GM06990 (cell line): ENCODE results near the gene RASL11B.

Experiments used
- DNase-seq: peaks from one replicate; pipeline ENCODE4 v3.0.0-alpha.2; 2011; ENCODE audit not compliant: insufficient read length; ENCODE audit errors: extremely low read depth
- H3K27me3 ChIP-seq: replicated peaks from 2 replicates; pipeline ENCODE4 v1.6.0; 2011; ENCODE audit warnings: low read length; ENCODE audit not compliant: control insufficient read depth, insufficient read depth
- H3K36me3 ChIP-seq: 2 replicates; pipeline ENCODE4 v1.5.1; 2011; ENCODE audit warnings: low read length; ENCODE audit not compliant: control insufficient read depth, insufficient read depth
- H3K4me3 ChIP-seq: replicated peaks from 2 replicates; pipeline ENCODE4 v1.5.1; 2011; ENCODE audit warnings: low read depth, mild to moderate bottlenecking, control low read depth, low read length
- TF ChIP-seq, protein P1 (sequence below): IDR thresholded peaks from 2 replicates; pipeline ENCODE4 v1.5.1; 2011; ENCODE audit warnings: low read length, control low read depth, mild to moderate bottlenecking, inconsistent platforms; ENCODE audit not compliant: insufficient read depth, poor library complexity, severe bottlenecking

Gene RASL11B

DNA sequence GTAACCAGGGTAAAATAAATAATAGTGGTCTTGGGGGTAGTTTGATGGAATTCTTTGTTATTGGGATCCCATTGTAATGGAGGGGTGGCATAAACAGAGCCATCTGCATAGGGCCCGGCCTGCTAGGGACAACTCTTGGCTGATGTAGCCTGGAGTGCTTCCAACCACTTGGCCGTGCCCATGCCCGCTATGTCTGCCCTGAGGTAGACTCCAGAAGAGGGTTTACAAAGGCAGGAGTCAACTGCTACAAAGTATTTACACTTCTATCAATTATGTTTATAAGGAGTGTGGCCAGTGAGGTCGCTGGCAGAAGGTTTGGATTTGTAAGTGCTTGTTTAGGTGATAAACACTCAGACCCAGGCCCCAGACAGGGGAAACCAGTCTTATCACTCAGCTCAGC is 8.1 kb downstream of the RASL11B start:
- Histone ChIP-seq H3K4me3 (no peak overlapping the region), H3K36me3 (no peaks in the 10 kb centered on the region; the same call in 1 of the 2 replicates), H3K27me3 (no peaks in the 10 kb centered on the region)
- no peak for DNase-seq
- TF ChIP-seq, protein P1, sequence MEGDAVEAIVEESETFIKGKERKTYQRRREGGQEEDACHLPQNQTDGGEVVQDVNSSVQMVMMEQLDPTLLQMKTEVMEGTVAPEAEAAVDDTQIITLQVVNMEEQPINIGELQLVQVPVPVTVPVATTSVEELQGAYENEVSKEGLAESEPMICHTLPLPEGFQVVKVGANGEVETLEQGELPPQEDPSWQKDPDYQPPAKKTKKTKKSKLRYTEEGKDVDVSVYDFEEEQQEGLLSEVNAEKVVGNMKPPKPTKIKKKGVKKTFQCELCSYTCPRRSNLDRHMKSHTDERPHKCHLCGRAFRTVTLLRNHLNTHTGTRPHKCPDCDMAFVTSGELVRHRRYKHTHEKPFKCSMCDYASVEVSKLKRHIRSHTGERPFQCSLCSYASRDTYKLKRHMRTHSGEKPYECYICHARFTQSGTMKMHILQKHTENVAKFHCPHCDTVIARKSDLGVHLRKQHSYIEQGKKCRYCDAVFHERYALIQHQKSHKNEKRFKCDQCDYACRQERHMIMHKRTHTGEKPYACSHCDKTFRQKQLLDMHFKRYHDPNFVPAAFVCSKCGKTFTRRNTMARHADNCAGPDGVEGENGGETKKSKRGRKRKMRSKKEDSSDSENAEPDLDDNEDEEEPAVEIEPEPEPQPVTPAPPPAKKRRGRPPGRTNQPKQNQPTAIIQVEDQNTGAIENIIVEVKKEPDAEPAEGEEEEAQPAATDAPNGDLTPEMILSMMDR: no peak

DNA sequence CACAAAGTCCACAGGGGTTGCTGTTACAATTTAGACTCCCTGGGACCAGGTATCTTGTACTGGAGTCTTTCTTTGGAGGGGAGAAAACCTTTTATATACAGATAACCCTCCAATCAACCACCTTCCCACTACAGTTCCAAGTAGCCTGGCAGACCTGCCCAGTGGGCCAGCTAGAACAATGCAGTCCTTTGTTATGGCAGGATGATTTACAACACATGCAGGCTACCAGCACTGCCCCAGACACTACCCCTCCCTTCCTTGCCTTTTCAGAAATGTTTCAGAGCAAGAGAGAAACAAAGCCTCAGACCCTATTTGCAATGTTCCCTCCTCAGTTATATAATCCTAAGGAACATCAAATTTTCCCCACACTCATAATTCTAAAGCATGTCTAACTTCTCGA is 11.1 kb downstream of the RASL11B start:
- Histone ChIP-seq H3K27me3 (no peaks in the 10 kb centered on the region), H3K4me3 (no peak overlapping the region), H3K36me3 (no peaks in the 10 kb centered on the region; the same call in 1 of the 2 replicates)
- no peak for DNase-seq
- TF ChIP-seq, protein P1: no peak

DNA sequence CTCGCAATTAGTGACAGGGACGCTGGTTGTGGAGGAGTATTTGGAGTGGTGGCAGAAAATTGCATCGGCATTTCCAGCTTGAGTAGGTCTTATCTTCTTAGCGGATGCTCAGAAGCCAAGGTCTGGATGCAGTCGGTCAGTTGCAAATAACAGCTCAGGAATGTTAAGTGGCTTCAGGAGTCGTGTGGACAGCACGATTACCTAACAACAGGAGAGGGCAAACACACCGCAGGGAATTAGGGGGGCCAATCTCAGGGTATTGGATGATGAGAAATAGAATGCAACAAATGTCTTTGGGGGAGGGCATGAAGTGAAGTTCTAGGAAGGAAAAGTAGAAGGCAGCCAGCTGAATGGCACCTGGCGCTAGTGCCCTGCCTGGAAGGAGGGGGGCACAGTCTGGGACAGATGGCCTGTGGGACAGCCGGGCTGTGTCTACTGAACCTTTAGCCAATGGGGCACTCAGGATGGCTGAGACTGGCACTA is 11.8 kb downstream of the RASL11B start:
- H3K4me3 ChIP-seq: no peak overlapping the region
- DNase-seq: no peak
- TF ChIP-seq, protein P1: no peak

DNA sequence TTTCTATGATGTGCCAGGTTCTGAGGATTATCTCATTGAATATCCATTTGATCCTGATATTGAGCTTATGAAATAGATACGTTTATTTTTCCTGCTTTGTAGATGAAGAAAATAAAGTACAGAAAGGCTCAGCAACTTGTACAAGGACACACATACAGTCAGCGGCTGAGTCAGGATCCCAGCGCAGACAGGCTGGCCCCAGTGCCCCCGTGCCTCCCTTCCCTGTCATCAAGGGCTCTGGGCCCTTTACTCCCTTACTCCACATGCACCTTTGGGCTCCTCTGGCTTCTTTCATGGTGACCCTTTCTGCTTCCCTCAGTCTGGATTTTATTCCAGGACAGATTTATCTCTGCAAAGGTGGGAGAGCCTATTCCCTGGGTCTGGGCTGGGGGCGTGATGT is 12.8 kb downstream of the RASL11B start:
- H3K4me3 ChIP-seq: no peak overlapping the region
- TF ChIP-seq, protein P1: no peak
- no peaks in the 10 kb centered on the region; the same call in 1 of the 2 replicates for H3K36me3 ChIP-seq
- H3K27me3 ChIP-seq: no peaks in the 10 kb centered on the region
- no peak for DNase-seq

More for the DNA sequence above, 11.8 kb downstream of the RASL11B start:
- no peaks in the 10 kb centered on the region; the same call in 1 of the 2 replicates for H3K36me3 ChIP-seq
- no peaks in the 10 kb centered on the region for H3K27me3 ChIP-seq

DNA sequence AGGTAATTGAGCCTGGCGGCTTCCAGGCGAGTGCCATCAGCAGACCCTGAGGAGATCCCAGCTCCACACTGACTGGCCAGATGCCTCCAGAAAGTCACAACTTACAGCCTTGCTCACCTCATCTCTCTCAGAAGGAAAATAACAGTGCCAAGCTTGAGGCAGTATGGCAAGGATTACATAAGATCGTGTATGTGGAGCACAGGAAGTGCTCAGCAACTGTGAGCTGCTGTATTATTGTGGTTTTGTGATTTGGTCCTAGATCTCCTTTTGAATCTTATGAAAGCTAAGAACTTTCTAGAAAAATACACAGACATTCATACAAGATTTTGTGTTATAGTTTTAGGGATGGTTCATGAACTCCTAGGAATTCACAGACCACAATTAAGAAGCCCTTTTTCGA is 14.0 kb downstream of the RASL11B start:
- Histone ChIP-seq H3K4me3 (no peak overlapping the region), H3K36me3 (no peaks in the 10 kb centered on the region; the same call in 1 of the 2 replicates), H3K27me3 (no peaks in the 10 kb centered on the region)
- no peak for DNase-seq
- TF ChIP-seq, protein P1: no peak

DNA sequence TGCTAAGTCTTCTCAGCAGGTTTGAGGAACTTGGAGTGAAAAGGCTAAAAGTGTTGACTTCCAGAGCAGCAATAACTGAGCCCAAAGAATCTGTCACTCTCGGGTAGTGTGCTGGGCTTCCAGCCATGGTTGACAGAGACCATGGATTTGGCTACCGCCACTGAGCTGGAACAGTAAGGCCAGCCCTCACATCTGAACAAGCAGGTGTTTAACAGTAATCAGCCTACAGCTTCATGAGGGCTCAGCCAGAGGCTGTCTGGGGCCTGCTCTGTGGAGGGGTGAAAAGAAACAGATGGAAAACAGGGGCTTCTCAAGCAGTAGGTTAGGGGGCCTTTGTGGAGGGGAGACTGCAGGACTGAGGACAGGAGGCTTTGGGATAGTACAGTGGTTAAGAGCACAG is 14.9 kb downstream of the RASL11B start:
- Histone ChIP-seq H3K36me3 (no peaks in the 10 kb centered on the region), H3K4me3 (no peak overlapping the region), H3K27me3 (no peaks in the 10 kb centered on the region)
- TF ChIP-seq, protein P1: no peak
- no peak for DNase-seq
